IPS DF 4.7 (cell line): ENCODE data around the gene KLHL14.

Experiments
- DNase-seq: peaks from one replicate; pipeline ENCODE4 v3.0.0-alpha.2; 2013; ENCODE audit warnings: low spot score; ENCODE audit errors: extremely low read depth

Gene KLHL14

DNA sequence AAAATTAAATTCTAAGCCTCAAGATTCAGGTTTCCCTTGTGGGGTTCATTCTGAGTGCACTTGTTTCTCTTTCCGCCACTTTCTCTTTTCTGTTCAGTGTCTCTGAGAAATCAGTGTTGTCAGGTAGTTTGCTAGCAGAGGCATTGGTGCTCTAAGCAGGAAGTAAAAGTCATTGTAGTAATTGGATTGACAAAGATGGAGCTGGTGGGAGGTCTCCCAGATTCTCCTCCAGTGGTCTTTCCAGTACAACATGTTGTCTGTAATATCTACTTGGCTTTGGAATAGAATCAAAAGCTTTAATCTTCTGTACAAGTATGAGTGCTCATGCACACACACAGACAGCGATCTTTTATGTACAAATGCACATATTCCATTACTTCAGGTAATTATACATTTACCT, 135.6 kb downstream of the KLHL14 start:
- DNase-seq: no peak

DNA sequence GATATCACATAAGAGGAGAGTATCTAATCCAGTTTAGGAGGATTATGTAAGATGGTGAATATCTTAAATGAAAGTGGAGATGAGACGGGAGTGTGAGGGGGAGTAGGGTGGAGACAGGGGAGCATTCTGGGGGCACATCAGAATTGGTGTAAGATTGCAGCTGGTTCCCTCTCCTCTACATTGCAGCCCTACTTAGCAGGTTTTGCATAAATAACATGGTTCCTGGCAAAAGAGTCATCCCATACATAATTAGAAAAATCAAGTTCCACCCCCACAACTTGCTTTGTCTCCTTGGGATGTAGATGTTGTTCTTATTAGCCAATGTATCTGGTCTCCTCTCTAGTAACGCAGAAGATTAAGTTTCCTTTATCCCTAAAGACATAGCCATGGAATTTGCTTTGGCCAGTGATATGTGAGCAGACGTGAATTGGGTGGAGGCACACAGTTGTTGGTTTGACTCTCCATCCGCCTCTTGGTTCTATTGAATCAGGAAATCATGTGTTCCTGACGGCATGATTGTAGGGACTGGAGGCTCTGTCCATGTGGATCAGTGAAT, 137.9 kb downstream of the KLHL14 start:
- DNase-seq: no peak

DNA sequence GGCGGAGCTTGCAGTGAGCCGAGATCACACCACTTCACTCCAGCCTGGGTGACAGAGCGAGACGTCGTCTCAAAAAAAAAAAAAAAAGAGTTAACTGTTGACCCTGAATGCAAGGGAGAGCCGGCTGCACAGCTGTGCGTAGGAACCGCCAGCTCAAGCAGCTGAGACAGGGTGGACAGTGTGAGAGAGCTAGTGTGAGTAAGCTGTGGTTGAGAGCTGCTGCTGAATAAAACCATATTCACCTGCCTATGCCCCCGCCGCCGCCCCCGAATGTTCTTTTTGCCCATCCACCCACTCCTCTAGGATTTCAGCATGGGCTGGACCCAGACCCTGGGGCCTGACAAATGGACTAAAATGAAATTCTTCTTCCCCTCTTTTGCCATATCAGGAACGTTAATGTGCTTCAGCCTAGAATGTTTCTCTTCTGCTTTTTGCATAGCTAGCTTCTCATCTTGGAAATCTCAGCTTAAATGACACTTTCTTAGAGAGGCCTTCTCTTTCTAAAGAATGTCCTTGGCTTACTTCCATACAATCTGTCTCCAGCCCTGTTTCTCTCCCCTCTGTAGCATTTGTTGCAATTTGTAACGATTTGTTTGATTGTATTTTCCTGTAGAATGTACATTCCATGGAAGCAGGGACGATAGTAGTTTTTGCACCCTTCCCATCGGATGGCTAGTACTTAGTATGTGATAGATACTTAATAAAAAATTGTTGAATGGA, 142.7 kb downstream of the KLHL14 start:
- no peak for DNase-seq

DNA sequence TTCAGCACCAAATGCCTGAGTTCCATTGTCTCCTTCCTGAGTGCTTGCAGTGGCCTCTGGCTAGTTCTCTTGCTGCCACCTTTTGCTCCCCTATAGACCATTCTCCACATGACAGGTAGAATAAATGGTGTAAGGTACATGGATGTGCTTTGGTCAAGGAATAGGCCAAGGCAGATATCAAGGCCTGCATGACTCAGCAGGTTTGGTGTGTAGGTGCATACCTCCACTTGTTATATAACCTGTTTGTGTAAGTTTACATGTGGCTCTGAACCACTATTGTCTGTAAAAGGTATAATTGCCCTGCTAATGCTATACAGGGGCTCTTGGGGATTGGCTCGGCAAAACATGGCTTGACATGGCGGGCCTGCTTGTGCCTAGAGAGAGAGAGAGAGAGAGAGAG, 143.5 kb downstream of the KLHL14 start:
- no peak for DNase-seq

DNA sequence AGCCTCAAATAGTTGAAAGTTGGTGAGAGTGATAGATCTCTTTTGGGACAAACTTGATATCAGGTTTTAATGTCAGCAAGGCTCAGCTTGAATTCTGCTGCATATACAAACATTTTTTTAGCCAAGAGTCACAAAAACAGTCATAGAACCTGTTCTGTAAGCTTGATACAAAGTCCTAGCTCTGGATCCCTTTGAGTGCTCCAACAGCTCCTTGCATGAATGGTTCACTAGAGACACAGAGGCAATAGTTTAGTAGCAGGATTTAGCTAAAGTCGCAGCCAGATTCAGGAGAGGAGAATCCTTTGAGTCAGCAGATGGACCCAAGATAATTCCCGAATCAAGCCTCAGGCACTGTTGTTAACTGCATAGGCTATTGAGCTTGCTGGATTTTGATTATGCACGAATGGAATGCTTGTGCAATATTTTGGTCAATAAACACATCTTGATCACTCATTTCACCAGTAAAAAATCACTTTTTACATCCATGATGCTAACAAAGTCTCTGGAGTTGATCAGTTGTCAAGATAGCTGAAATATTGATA, 148.6 kb downstream of the KLHL14 start:
- no peak for DNase-seq

DNA sequence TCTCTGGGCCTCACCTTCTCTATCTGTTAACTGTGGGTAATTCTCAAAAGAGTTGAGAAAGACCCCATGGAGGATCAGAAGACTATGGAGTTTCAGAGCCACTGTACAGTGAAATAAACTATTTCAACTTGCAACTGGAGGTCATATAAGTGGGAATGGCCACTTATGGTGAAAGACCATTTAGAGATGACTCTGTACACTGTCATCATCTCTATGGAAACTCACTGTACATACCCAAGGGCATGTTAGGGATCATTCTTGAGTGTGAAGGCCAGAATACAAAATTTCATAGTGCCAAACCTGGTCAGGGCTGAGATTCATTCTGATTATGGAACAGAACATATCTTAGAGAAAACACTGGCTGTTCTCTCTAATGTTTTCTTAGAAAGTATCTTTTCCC, 149.3 kb downstream of the KLHL14 start:
- DNase-seq: no peak
